MG63 (cell line): Measurements from ENCODE around the gene GPR17. TPM values are rescaled to one million over a fixed set of nuclear protein-coding genes. Genes with fewer than 3 reads are reported as not detected.

Experiments used
- DNase-seq: peaks from one replicate; pipeline ENCODE4 v3.0.0-alpha.2; 2020
- H3K27me3 ChIP-seq: fragments of 250-450 bp; sonication (Bioruptor Pico); 2 replicates; pipeline ENCODE4 v1.5.1; 2020; ENCODE audit warnings: mild to moderate bottlenecking, moderate library complexity
- H3K36me3 ChIP-seq: fragments of 250-450 bp; sonication (Bioruptor Pico); 2 replicates; pipeline ENCODE4 v1.5.1; 2020; ENCODE audit warnings: mild to moderate bottlenecking, moderate library complexity
- H3K4me3 ChIP-seq: fragments of 250-450 bp; sonication (Bioruptor Pico); 2 replicates; pipeline ENCODE4 v1.5.1; 2020; ENCODE audit warnings: mild to moderate bottlenecking, moderate library complexity
- H3K9me3 ChIP-seq: fragments of 250-450 bp; sonication (Bioruptor Pico); 2 replicates; pipeline ENCODE4 v1.5.1; 2020; ENCODE audit warnings: mild to moderate bottlenecking, moderate library complexity
- total RNA-seq: library from RNA; depleted of rRNA; stranded (reverse); fragments of >200 nt; shearing (Covaris generic); gene quantifications from 2 replicates; pipeline ENCODE4 v1.2.3, GENCODE V29; 2014; ENCODE audit warnings: low replicate concordance

GPR17 gene
- total RNA-seq, 1 experiment from 2014 or later, result not detected

DNA sequence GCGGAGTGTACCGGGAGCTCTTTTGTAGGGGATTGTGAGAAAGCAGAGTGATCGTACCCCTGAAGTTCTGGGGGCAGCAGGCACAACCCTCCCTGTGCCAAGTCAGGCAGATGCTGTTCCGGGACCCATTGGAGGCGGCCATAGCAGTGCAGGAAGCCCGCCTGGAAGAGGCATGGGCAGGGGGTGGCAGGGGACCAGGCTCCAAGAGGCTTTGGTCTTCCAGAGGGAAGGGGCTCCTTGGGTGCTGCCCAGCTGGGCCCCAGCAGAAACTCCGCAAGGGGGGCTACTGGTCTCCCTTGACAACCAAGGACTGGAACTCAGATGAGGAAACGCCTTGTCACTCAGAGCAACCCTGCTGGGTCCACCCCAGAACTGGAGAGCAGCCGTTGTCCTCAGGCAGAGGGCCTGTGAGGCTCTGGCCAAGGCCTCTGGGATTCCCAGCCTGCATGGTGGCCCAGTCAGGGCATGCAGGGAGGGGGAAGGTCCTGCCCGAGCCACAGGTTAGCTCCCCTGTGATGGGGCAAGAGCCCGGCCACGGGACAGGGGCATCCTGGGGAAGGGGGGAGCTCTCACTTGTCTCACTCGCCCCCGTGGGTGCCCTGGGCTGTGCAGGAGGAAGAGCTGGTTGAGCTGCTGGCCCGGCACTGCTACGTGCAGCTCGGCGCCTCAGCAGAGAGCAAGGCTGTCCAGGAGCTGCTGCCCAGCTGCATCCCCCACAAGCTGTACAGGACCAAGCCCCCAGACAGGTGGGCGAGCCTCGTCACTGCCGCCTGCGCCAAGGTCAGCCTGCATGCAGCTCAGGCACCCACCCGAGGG lies 21.0 kb upstream of the GPR17 start:
- H3K9me3 ChIP-seq, result no peaks in the 10 kb centered on the region
- H3K27me3 ChIP-seq, result no peaks in the 10 kb centered on the region
- no peaks in the 10 kb centered on the region for H3K36me3 ChIP-seq

GRCh38 chr2:127625572-127625951 lies 20.4 kb upstream of the GPR17 start:
- H3K4me3 ChIP-seq, result no peak overlapping the region
- no peaks in the 10 kb centered on the region for H3K36me3 ChIP-seq
- no peak for DNase-seq
- H3K27me3 ChIP-seq, result no peaks in the 10 kb centered on the region
- H3K9me3 ChIP-seq, result no peaks in the 10 kb centered on the region

More for the DNA sequence above, 21.0 kb upstream of the GPR17 start:
- no peak overlapping the region for H3K4me3 ChIP-seq
- no peak for DNase-seq

DNA sequence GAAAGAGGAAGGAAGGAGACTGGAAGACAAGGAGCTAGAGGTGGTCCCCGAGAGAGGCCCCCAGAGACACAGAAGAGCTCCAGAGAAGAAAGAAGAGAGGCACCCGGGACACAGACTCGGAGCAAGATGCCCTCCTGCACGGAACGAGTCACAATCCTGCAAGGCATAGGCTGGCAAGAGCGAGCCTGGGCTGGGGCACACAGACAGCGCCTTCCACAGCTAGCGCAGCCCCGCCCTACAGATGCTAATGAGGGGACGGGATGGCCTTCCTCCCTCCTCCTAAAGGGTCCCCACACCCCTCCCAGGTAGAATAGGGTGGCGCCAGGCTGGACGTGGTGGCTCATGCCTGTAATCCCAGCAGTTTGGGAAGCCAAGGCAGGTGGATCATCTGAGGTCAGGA lies 19.8 kb upstream of the GPR17 start:
- Histone ChIP-seq H3K27me3 (no peaks in the 10 kb centered on the region), H3K9me3 (no peaks in the 10 kb centered on the region), H3K36me3 (no peaks in the 10 kb centered on the region), H3K4me3 (no peak overlapping the region)
- DNase-seq, result no peak

DNA sequence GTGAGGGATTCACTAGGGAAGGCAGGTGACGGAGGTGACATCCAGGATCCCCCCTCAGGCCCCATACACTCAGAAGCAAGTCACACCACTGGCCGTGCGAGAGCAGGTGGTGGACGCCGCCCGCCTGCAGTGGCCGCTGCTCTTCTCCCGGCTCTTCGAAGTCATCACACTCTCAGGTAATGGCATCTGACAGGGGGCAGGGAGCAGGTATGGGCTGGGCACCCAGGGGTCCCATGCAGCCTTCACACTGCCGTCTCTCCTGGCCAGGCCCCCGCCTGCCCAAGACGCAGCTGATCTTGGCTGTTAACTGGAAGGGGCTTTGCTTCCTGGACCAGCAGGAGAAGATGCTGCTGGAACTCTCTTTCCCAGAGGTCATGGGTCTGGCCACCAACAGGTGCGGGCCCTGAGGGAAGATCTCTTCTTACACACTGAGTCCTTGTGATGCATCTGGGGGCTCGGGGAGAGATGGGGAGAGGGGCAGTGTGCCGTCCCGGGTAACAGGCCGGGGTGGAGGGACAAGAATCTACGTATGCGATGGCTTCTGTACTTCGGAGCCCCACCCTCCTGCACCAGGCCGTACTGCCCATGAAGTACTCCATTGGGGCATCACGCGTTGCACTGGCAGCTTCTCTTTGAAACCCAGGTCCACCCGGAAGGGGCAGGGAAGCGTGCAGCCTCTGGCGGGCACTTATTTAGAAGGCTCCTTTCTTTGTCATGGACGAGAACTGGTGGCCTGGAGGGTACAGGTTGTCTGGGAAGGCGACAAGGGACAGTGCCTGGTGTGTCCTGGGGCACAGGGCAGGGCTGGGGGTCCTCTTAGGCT lies 18.8 kb upstream of the GPR17 start:
- DNase-seq, result no peak
- H3K27me3 ChIP-seq, result no peaks in the 10 kb centered on the region
- no peaks in the 10 kb centered on the region for H3K36me3 ChIP-seq
- no peak overlapping the region for H3K4me3 ChIP-seq
- H3K9me3 ChIP-seq, result no peaks in the 10 kb centered on the region

DNA sequence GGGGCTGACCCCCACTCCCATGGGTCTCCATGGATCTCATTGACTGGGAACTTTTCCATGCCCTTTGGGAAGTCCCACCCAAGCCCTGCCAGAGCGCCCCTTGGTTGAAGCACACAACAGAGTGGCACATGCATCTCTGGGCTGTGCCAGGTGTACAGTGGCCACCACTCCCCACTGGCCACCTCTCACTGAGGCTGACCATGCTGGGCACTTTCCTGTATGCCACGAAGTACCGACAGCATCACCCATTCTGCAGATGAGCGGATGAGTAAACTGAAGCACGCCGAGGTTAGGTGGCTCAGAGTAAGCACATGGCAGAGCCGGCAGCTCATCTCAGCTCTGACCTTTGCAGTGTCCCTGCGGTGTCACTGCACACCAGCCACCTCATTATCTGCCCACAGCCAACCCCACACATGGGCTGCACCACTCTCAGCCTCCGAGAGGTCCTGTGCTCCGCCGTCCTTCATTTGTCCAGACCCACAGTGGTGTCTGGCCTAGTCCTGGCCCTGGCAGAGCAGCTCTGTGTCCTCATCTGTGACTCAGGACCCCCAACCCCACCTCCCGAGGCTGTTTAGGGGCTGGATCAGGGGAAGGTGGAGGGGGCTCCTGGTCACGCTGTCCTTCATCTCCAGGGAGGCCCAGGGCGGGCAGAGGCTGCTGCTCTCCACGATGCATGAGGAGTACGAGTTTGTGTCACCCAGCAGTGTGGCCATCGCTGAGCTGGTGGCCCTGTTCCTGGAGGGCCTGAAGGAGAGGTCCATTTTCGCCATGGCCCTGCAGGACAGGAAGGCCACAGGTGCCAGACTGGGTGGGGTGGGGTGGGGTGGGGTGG lies 18.0 kb upstream of the GPR17 start:
- H3K9me3 ChIP-seq, result no peaks in the 10 kb centered on the region
- H3K36me3 ChIP-seq, result no peaks in the 10 kb centered on the region
- no peaks in the 10 kb centered on the region for H3K27me3 ChIP-seq
- DNase-seq, result no peak
- no peak overlapping the region for H3K4me3 ChIP-seq

GRCh38 chr2:127628767-127629614 lies 17.0 kb upstream of the GPR17 start:
- H3K27me3 ChIP-seq, result no peaks in the 10 kb centered on the region
- H3K4me3 ChIP-seq, result no peak overlapping the region
- no peaks in the 10 kb centered on the region for H3K36me3 ChIP-seq
- no peak for DNase-seq
- H3K9me3 ChIP-seq, result no peaks in the 10 kb centered on the region

DNA sequence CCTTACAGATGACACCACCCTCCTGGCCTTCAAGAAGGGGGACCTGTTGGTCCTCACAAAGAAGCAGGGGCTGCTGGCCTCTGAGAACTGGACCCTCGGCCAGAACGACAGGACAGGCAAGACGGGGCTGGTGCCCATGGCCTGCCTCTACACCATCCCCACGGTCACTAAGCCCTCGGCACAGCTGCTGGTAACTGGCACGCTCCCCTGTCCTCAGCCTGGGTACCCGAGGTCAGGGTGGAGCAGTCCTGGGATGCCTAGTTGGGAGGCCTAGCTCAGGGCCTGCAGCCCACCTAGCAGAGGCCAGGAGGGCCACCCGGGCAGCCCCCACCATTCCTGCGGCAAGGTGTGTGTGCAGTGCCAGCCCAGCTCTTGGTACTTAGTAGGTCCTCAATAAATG lies 16.3 kb upstream of the GPR17 start:
- Histone ChIP-seq H3K9me3 (no peaks in the 10 kb centered on the region), H3K27me3 (no peaks in the 10 kb centered on the region), H3K36me3 (no peaks in the 10 kb centered on the region), H3K4me3 (no peak overlapping the region)
- no peak for DNase-seq

- Histone ChIP-seq H3K4me3 (no peak overlapping the region), H3K36me3 (no peaks in the 10 kb centered on the region), H3K9me3 (no peaks in the 10 kb centered on the region), H3K27me3 (no peaks in the 10 kb centered on the region)
- no peak for DNase-seq
Observed at GRCh38 chr2:127630096-127630863, 15.7 kb upstream of the GPR17 start.

DNA sequence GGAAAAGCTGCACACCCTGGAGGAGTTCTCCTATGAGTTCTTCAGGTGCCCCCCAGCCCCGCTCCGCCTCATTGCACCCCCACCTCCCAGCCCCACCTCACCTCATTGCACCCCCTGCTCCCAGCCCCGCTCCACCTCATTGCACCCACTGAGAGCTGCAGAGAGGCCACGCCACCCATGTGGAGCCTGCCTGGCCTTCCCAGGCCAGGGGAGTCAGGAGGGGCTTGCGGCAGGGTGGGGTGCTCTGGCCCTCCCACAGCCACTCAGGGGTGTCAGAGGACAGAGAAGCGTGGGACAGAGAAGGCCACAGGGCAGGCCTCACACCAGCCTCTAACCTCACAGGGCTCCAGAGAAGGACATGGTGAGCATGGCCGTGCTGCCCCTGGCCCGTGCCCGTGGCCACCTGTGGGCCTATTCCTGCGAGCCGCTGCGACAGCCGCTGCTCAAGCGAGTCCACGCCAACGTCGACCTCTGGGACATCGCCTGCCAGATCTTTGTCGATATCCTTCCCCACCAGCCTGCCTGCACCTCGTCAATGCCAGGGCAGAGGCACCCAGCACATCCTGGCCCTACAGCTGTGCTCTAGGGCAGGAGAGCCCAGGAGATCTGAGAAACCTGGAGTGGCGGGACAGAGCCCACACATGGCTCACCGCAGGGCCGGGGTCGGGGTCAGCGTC lies 15.0 kb upstream of the GPR17 start:
- Histone ChIP-seq H3K9me3 (no peaks in the 10 kb centered on the region), H3K36me3 (no peaks in the 10 kb centered on the region), H3K27me3 (no peaks in the 10 kb centered on the region), H3K4me3 (no peak overlapping the region)
- DNase-seq, result no peak

DNA sequence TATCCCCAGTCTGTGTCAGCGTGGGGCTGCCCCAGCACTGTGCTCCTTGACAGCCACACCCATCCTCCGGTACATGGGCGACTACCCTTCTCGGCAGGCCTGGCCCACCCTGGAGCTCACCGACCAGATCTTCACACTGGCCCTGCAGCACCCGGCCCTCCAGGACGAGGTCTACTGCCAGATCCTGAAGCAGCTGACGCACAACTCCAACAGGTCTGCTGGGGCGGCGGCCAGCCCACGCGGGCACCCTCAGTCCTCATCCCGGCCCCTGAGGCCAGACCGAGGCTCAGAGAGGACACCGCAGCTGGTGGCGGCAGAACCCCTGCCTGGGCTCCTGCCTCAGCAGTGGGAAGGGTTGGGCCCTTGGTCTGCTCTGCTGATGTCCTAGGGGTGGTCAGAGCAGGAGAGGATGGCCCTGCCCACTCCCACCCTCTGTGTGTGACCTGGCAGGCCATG lies 14.4 kb upstream of the GPR17 start:
- no peak for DNase-seq
- Histone ChIP-seq H3K9me3 (no peaks in the 10 kb centered on the region), H3K27me3 (no peaks in the 10 kb centered on the region), H3K36me3 (no peaks in the 10 kb centered on the region), H3K4me3 (no peak overlapping the region)

DNA sequence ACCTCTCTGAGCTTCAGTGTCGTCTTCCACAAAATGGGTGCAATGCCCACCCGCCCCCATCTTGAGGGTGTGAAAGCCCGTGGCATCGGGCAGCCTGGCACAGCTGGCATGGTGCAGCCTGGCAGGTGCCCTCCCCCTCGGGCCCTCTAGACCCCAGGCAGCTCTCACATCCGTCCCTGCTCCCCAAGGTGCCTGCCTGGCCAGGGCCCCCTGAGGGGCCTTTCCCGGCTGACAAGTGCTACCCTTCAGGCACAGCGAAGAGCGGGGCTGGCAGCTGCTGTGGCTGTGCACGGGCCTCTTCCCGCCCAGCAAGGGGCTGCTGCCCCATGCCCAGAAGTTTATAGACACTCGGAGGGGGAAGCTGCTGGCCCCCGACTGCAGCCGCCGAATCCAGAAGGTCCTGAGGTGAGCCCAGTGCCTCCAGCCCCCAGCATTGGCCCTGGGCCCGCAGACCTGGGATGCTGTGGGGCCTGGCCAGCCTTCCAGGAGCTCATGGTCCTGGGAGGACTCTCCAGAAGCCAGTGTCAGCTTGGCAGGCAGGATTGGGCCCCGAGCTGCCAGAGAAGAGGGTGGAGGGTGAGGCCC lies 13.9 kb upstream of the GPR17 start:
- no peak for DNase-seq
- no peaks in the 10 kb centered on the region for H3K36me3 ChIP-seq
- no peaks in the 10 kb centered on the region for H3K9me3 ChIP-seq
- H3K4me3 ChIP-seq, result no peak overlapping the region
- no peaks in the 10 kb centered on the region for H3K27me3 ChIP-seq

DNA sequence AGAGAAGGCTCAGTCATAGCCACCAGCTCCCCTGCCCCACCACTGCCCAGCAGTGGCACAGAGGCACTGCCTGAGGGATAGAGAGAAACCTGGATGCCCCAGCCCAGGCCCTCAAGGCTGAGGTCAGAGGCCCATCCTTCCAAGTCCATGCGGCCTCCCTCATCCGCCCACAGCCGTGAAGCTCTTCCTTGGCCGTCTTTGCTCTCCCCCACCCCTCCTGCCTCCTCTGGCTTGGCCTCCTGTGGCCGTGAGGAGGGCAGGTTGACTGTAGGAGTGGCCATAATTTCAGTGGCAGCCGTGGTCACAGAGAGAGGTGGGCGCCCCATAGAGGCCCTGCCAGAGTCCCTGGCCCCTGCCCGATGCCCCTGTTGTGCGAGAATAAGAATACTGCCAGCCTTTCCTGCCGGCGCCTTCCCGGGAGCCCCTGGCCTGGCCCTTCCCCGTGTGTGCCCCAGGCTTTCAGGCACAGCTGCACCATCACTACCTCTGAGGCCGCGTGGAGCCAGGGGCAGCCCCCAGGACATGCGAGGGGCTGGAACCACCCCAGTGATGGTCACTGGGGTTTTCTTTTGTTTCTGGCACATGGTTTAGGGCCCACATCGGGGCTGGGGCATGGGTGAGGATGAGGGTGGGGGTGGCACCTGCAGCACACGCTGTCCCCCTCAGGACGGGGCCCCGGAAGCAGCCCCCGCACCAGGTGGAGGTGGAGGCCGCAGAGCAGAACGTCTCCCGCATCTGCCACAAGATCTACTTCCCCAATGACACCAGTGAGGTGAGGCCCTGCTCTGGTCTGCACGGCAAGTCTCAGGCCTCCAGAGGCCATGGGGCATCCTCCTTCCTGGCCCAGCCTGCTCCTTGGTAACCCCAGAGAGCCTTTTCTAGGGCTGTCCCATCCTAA lies 13.1 kb upstream of the GPR17 start:
- Histone ChIP-seq H3K36me3 (no peaks in the 10 kb centered on the region), H3K9me3 (no peaks in the 10 kb centered on the region), H3K27me3 (no peaks in the 10 kb centered on the region), H3K4me3 (no peak overlapping the region)
- DNase-seq, result no peak

- Histone ChIP-seq H3K9me3 (no peaks in the 10 kb centered on the region), H3K27me3 (no peaks in the 10 kb centered on the region), H3K36me3 (no peaks in the 10 kb centered on the region), H3K4me3 (no peak overlapping the region)
- DNase-seq, result no peak
Observed at GRCh38 chr2:127633556-127634065, 12.3 kb upstream of the GPR17 start.
